OCI-LY1 (cell line): ENCODE results near the gene FBXW5.

Experiments
- H2AFZ ChIP-seq: fragments of 200-600 bp; sonication (generic), shearing (Covaris generic); 2 replicates; pipeline ENCODE4 v1.6.0; 2014; ENCODE audit warnings: antibody characterized with exemption, mild to moderate bottlenecking, low read length
- H3F3A ChIP-seq: fragments of 200-600 bp; sonication (generic), shearing (Covaris generic); 2 replicates; pipeline ENCODE4 v1.6.0; 2014; ENCODE audit warnings: mild to moderate bottlenecking, antibody characterized with exemption, low read length, moderate library complexity; ENCODE audit not compliant: insufficient read depth
- H3K27ac ChIP-seq: fragments of 200-600 bp; sonication (generic); 2 replicates; pipeline ENCODE4 v1.5.1; 2014; ENCODE audit warnings: low read length, mixed run types, mild to moderate bottlenecking, low read depth; ENCODE audit not compliant: poor library complexity, severe bottlenecking
- H3K27me3 ChIP-seq: fragments of 200-600 bp; sonication (generic); 2 replicates; pipeline ENCODE4 v1.6.0; 2014; ENCODE audit warnings: antibody characterized with exemption, mild to moderate bottlenecking, low read length, moderate library complexity; ENCODE audit not compliant: insufficient read depth
- H3K36me3 ChIP-seq: fragments of 200-600 bp; sonication (generic); 2 replicates; pipeline ENCODE4 v1.6.1; 2014; ENCODE audit warnings: mild to moderate bottlenecking, antibody characterized with exemption, low read length, moderate library complexity, mixed read lengths; ENCODE audit not compliant: insufficient read depth
- H3K4me1 ChIP-seq: fragments of 200-600 bp; sonication (generic); 2 replicates; pipeline ENCODE4 v1.5.1; 2014; ENCODE audit warnings: mild to moderate bottlenecking, low read length, moderate library complexity; ENCODE audit not compliant: insufficient read depth, severe bottlenecking
- H3K4me2 ChIP-seq: fragments of 200-600 bp; sonication (generic), shearing (Covaris generic); 2 replicates; pipeline ENCODE4 v1.6.1; 2014; ENCODE audit warnings: low read length
- H3K4me3 ChIP-seq: fragments of 200-600 bp; sonication (generic); 2 replicates; pipeline ENCODE4 v1.5.1; 2014; ENCODE audit warnings: low read length, low read depth, mild to moderate bottlenecking, mixed read lengths; ENCODE audit not compliant: poor library complexity, severe bottlenecking
- H3K79me2 ChIP-seq: fragments of 200-600 bp; shearing (Covaris generic); 2 replicates; pipeline ENCODE4 v1.6.1; 2016; ENCODE audit warnings: mixed run types, low read length, mixed read lengths; ENCODE audit not compliant: insufficient read depth
- H3K9ac ChIP-seq: fragments of 200-600 bp; sonication (generic), shearing (Covaris generic); 2 replicates; pipeline ENCODE4 v1.6.1; 2014; ENCODE audit warnings: mild to moderate bottlenecking, low read length, mixed read lengths
- H3K9me2 ChIP-seq: fragments of 200-600 bp; sonication (generic), shearing (Covaris generic); 2 replicates; pipeline ENCODE4 v1.6.1; 2014; ENCODE audit warnings: low read depth, mild to moderate bottlenecking, low read length, mixed read lengths
- H3K9me3 ChIP-seq: fragments of 200-600 bp; shearing (Covaris generic); 2 replicates; pipeline ENCODE4 v1.6.1; 2014; ENCODE audit warnings: low read length, mixed read lengths
- H4K20me1 ChIP-seq: fragments of 200-600 bp; sonication (generic), shearing (Covaris generic); 2 replicates; pipeline ENCODE4 v1.6.0; 2016; ENCODE audit warnings: mild to moderate bottlenecking, low read length; ENCODE audit not compliant: insufficient read depth
- EZH2 ChIP-seq: fragments of 200-600 bp; sonication (generic), shearing (Covaris generic); IDR thresholded peaks from 2 replicates; pipeline ENCODE4 v1.8.0; 2017; ENCODE audit warnings: borderline replicate concordance, mixed run types, mild to moderate bottlenecking, antibody characterized with exemption, low read length, moderate library complexity, mixed read lengths
- TF ChIP-seq, protein P1 (sequence below): fragments of 200-600 bp; sonication (generic), shearing (Covaris generic); IDR thresholded peaks from 2 replicates; pipeline ENCODE4 v1.5.1; 2017; ENCODE audit warnings: mild to moderate bottlenecking, antibody characterized with exemption, low read length, moderate library complexity, mixed read lengths

Gene FBXW5

DNA sequence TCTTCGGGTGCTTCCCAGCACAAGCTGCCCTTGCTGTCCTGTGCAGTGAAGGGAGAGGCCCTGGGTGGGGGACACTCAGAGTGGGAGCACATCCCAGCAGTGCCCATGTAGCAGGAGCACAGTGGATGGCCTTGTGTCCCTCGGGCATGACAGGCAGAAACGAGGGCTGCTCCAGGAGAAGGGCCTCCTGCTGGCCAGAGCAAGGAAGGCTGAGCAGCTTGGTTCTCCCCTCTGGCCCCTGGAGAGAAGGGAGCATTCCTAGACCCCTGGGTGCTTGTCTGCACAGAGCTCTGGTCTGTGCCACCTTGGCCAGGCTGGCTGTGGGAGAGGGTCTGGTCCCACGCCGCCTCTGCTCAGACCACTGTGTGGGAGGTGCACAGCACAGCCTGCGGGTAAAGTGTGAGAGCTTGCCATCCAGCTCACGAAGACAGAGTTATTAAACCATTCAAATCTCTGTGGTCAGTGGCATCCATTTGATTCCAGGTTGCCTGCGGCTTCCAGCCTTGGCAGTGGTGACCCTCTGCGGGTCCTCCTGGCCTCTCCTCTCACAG is 18.3 kb downstream of the FBXW5 start:
- Histone ChIP-seq H3K79me2 (no peaks in the 10 kb centered on the region), H3K9ac (no peak overlapping the region), H3K36me3 (peaks cover 81% of the 10 kb centered on the region)

DNA sequence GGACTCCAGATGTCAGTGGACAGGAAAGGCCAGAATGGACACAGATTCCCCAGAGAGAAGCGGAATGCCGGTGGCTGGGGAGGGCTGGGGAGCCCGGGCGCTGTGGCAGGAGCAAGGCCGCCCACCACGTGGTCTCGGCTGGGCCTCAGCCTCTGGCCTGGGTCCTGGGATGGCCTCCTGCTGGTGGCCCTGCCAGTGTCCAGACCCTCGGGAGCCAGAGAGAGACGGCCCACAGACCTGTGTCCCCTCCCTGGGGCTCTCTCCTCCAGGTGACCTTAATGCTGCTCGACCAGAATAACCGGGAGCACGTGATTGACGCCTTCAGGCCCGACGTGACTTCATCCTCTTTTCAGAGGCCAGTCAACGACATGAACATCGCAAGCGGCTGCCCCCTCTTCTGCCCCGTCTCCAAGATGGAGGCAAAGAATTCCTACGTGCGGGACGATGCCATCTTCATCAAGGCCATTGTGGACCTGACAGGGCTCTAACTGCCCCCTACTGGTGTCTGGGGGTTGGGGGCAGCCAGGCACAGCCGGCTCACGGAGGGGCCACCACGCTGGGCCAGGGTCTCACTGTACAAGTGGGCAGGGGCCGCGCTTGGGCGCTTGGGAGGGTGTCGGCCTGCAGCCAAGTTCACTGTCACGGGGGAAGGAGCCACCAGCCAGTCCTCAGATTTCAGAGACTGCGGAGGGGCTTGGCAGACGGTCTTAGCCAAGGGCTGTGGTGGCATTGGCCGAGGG is 19.0 kb downstream of the FBXW5 start:
- H3K4me2 ChIP-seq: no peak overlapping the region
- peaks cover 82% of the 10 kb centered on the region for H3K36me3 ChIP-seq
- no peaks in the 10 kb centered on the region for H3K9me2 ChIP-seq
- no peaks in the 10 kb centered on the region for H3K79me2 ChIP-seq
- no peaks in the 10 kb centered on the region for H3K27me3 ChIP-seq
- no peaks in the 10 kb centered on the region for H3F3A ChIP-seq
- no peak overlapping the region for H3K9ac ChIP-seq
- H3K9me3 ChIP-seq: no peaks in the 10 kb centered on the region
- H3K27ac ChIP-seq: no peak overlapping the region
- peaks cover 15% of the 10 kb centered on the region for H3K4me1 ChIP-seq
- TF ChIP-seq, protein P1, sequence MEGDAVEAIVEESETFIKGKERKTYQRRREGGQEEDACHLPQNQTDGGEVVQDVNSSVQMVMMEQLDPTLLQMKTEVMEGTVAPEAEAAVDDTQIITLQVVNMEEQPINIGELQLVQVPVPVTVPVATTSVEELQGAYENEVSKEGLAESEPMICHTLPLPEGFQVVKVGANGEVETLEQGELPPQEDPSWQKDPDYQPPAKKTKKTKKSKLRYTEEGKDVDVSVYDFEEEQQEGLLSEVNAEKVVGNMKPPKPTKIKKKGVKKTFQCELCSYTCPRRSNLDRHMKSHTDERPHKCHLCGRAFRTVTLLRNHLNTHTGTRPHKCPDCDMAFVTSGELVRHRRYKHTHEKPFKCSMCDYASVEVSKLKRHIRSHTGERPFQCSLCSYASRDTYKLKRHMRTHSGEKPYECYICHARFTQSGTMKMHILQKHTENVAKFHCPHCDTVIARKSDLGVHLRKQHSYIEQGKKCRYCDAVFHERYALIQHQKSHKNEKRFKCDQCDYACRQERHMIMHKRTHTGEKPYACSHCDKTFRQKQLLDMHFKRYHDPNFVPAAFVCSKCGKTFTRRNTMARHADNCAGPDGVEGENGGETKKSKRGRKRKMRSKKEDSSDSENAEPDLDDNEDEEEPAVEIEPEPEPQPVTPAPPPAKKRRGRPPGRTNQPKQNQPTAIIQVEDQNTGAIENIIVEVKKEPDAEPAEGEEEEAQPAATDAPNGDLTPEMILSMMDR: no peak; the same call in 1 of the 2 replicates
- TF ChIP-seq EZH2: no peak
- no peak overlapping the region for H2AFZ ChIP-seq
- no peaks in the 10 kb centered on the region for H4K20me1 ChIP-seq
- H3K4me3 ChIP-seq: no peak overlapping the region

More for the DNA sequence above, 18.3 kb downstream of the FBXW5 start:
- Histone ChIP-seq H3K27me3 (no peaks in the 10 kb centered on the region), H4K20me1 (no peaks in the 10 kb centered on the region), H3K27ac (no peak overlapping the region), H3K4me3 (no peak overlapping the region), H3K4me1 (peaks cover 15% of the 10 kb centered on the region), H3K4me2 (no peak overlapping the region), H3K9me2 (no peaks in the 10 kb centered on the region), H3F3A (no peaks in the 10 kb centered on the region), H3K9me3 (no peaks in the 10 kb centered on the region), H2AFZ (no peak overlapping the region)
- TF ChIP-seq, protein P1: no peak

DNA sequence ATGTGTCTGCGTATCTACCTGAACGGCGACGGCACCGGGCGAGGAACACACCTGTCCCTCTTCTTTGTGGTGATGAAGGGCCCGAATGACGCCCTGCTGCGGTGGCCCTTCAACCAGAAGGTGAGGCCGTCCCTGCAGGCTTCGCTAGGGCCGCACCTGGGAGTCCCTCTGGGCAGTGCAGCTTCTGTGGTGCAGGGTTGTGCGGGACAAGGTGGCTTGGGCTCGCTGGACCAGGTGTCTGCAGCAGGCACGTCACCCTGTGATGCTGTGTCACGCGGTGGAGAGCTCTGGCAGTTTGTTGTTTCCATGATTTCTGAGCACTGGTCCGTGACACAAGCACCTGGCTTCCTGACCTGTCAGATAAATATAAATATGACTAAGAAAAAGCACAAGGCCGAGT is 20.7 kb downstream of the FBXW5 start:
- TF ChIP-seq, protein P1: no peak
- TF ChIP-seq EZH2: no peak
- Histone ChIP-seq H3K27ac (peak overlapping the region; percentile 59), H4K20me1 (no peaks in the 10 kb centered on the region)

More for the DNA sequence above, 20.7 kb downstream of the FBXW5 start:
- H3K9me3 ChIP-seq: no peaks in the 10 kb centered on the region
- no peak overlapping the region for H3K9ac ChIP-seq
- H3K27me3 ChIP-seq: no peaks in the 10 kb centered on the region
- H3K36me3 ChIP-seq: peaks cover 81% of the 10 kb centered on the region
- H3K4me1 ChIP-seq: peaks cover 15% of the 10 kb centered on the region
- H3K4me3 ChIP-seq: no peak overlapping the region
- no peaks in the 10 kb centered on the region for H3K9me2 ChIP-seq
- H3K79me2 ChIP-seq: no peaks in the 10 kb centered on the region
- no peaks in the 10 kb centered on the region for H3F3A ChIP-seq
- H2AFZ ChIP-seq: no peak overlapping the region
- H3K4me2 ChIP-seq: no peak overlapping the region
